ENCODE results near the gene TMEM236. TPM values are rescaled to one million over a fixed set of nuclear protein-coding genes. Genes with fewer than 3 reads are reported as not detected.

The TMEM236 gene
- total and polyA plus RNA-seq, 4 donors: 0.37 to 2.1 (median 0.70) TPM

DNA sequence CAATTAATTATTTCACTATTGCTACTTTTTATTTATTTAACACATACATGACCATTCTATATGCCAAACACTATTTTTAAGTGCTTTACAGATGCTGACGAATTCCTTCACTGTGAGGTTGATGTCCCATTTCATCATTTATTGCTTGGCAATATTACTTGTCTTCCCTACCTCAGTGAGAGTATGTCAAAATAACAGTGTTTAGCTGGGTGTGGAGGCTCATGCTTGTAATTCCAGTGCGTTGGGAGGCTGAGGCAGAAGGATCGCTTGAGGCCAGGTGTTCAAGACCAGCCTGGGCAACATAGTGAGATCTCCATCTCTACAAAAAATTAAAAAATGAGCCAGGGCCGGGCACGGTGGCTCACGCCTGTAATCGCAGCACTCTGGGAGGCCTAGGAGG, 37.4 kb downstream of the TMEM236 start:
- Histone ChIP-seq H3K36me3 (ENCODE audit: control insufficient read depth in 4 of 4, insufficient read depth in 4 of 4, low read length in 4 of 4) (no peaks in the 10 kb centered on the region), H3K9me3 (ENCODE audit: control insufficient read depth in 4 of 4, insufficient read depth in 3 of 4, low read length in 3 of 4) (no peaks in the 10 kb centered on the region), H3K4me1 (ENCODE audit: control insufficient read depth in 5 of 5, insufficient read depth in 5 of 5, low read length in 5 of 5) (peaks cover 0 to 3% (median 0%) of the 10 kb centered on the region in 5 donors), H3K9ac (ENCODE audit: insufficient read depth in 1 of 2, low read length in 2 of 2) (no peak overlapping the region), H3K27me3 (ENCODE audit: control insufficient read depth in 3 of 3, insufficient read depth in 3 of 3, low read length in 2 of 3) (no peaks in the 10 kb centered on the region), H3K4me3 (no peak overlapping the region), H3K27ac (ENCODE audit: low read depth in 1 of 2, low read length in 1 of 2) (no peak overlapping the region)
- TF ChIP-seq, protein P1, sequence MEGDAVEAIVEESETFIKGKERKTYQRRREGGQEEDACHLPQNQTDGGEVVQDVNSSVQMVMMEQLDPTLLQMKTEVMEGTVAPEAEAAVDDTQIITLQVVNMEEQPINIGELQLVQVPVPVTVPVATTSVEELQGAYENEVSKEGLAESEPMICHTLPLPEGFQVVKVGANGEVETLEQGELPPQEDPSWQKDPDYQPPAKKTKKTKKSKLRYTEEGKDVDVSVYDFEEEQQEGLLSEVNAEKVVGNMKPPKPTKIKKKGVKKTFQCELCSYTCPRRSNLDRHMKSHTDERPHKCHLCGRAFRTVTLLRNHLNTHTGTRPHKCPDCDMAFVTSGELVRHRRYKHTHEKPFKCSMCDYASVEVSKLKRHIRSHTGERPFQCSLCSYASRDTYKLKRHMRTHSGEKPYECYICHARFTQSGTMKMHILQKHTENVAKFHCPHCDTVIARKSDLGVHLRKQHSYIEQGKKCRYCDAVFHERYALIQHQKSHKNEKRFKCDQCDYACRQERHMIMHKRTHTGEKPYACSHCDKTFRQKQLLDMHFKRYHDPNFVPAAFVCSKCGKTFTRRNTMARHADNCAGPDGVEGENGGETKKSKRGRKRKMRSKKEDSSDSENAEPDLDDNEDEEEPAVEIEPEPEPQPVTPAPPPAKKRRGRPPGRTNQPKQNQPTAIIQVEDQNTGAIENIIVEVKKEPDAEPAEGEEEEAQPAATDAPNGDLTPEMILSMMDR (IDR thresholded peaks at IDR 0.05; ENCODE audit: control extremely low read depth, extremely low read depth): no peak
- WGBS, 2 donors: 96 to 97% methylated on average over 7 of the region's 7 CpGs
- DNase-seq: no peak
- ATAC-seq (ENCODE audit: insufficient read depth, low FRiP score): no peak

DNA sequence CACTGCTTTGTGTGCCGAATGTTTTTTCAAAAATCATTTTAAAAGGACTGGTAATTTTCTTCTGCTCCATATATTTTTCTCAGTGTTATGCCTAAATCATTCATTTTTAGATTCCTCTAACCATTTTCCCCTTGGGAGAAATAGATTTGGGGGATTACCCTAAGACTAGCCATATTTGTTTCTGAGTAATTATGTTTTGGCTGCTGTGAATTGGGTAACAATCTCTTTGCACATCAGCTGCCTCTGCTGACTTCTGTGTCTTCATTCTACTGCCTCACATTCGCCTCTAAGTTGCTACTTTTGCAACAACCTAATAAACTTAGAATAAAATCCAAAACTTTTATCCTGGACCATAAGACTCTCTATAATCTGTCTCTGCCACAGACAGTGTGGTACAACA, 38.6 kb downstream of the TMEM236 start:
- DNase-seq (no peak), ATAC-seq (ENCODE audit: insufficient read depth, low FRiP score) (no peak)
- Histone ChIP-seq H3K27ac (ENCODE audit: low read depth in 1 of 2, low read length in 1 of 2) (no peak overlapping the region), H3K9me3 (ENCODE audit: control insufficient read depth in 4 of 4, insufficient read depth in 3 of 4, low read length in 3 of 4) (no peaks in the 10 kb centered on the region), H3K27me3 (ENCODE audit: control insufficient read depth in 3 of 3, insufficient read depth in 3 of 3, low read length in 2 of 3) (no peaks in the 10 kb centered on the region), H3K4me3 (no peak overlapping the region), H3K4me1 (ENCODE audit: control insufficient read depth in 5 of 5, insufficient read depth in 5 of 5, low read length in 5 of 5) (peaks cover 0 to 5% (median 0%) of the 10 kb centered on the region in 5 donors), H3K9ac (ENCODE audit: insufficient read depth in 1 of 2, low read length in 2 of 2) (no peak overlapping the region), H3K36me3 (ENCODE audit: control insufficient read depth in 4 of 4, insufficient read depth in 4 of 4, low read length in 4 of 4) (no peaks in the 10 kb centered on the region)
- TF ChIP-seq, protein P1 (IDR thresholded peaks at IDR 0.05; ENCODE audit: control extremely low read depth, extremely low read depth): no peak
- WGBS, 2 donors: 83 to 85% methylated on average over 2 of the region's 2 CpGs

DNA sequence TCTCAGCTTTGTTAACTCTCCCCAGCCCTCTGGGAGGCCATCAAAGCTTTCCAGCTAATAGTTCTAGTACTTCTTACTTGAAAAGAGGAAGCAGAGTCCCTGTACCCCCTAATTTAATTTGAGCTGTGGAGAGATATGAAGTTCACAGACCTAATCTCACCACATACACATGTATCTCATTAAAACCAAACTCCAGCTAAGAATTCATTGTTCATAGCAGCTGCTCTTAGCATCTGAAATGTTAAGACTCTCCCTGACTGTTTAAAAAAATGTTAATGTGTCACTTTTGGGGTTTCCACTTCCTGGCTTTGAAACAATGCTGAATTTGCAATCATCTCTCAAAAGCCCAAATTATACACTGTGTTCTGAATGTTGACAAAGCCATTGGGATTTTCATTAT, 41.0 kb downstream of the TMEM236 start:
- Histone ChIP-seq H3K9ac (ENCODE audit: insufficient read depth in 1 of 2, low read length in 2 of 2) (no peak overlapping the region), H3K27ac (ENCODE audit: low read depth in 1 of 2, low read length in 1 of 2) (no peak overlapping the region), H3K9me3 (ENCODE audit: control insufficient read depth in 4 of 4, insufficient read depth in 3 of 4, low read length in 3 of 4) (no peaks in the 10 kb centered on the region), H3K27me3 (ENCODE audit: control insufficient read depth in 3 of 3, insufficient read depth in 3 of 3, low read length in 2 of 3) (no peaks in the 10 kb centered on the region), H3K36me3 (ENCODE audit: control insufficient read depth in 4 of 4, insufficient read depth in 4 of 4, low read length in 4 of 4) (no peaks in the 10 kb centered on the region), H3K4me3 (no peak overlapping the region), H3K4me1 (ENCODE audit: control insufficient read depth in 5 of 5, insufficient read depth in 5 of 5, low read length in 5 of 5) (peaks cover 0 to 2% (median 0%) of the 10 kb centered on the region in 5 donors)
- TF ChIP-seq, protein P1 (IDR thresholded peaks at IDR 0.05; ENCODE audit: control extremely low read depth, extremely low read depth): no peak
- no peak for DNase-seq
- no peak for ATAC-seq (ENCODE audit: insufficient read depth, low FRiP score)

Data from lung (tissue), 12 donors.